Endothelial cell (in vitro differentiated cells): ENCODE data around the gene DDX54. TPM values are rescaled to one million over a fixed set of nuclear protein-coding genes. Genes with fewer than 3 reads are reported as not detected.
"Not testable (repeated sequence)": the region's sequence is repeated elsewhere in the genome, so short reads cannot be mapped to it uniquely, and the experiment has no call there.

Experiments used
- DNase-seq: peaks from one replicate; pipeline ENCODE4 v3.0.0; 2021; ENCODE audit warnings: low spot score
- H3K27ac Mint-ChIP-seq: one replicate; pipeline ENCODE4 v1.8.0; 2021; ENCODE audit warnings: mixed read lengths, inconsistent platforms; ENCODE audit not compliant: unreplicated experiment
- H3K27me3 Mint-ChIP-seq: one replicate; pipeline ENCODE4 v1.8.0; 2021; ENCODE audit warnings: mild to moderate bottlenecking, moderate library complexity, mixed read lengths, inconsistent platforms; ENCODE audit not compliant: unreplicated experiment
- H3K36me3 Mint-ChIP-seq: one replicate; pipeline ENCODE4 v1.8.0; 2021; ENCODE audit warnings: mild to moderate bottlenecking, low read depth, mixed read lengths, inconsistent platforms; ENCODE audit not compliant: unreplicated experiment
- H3K4me1 Mint-ChIP-seq: one replicate; pipeline ENCODE4 v1.8.0; 2021; ENCODE audit warnings: mild to moderate bottlenecking, mixed read lengths, inconsistent platforms; ENCODE audit not compliant: unreplicated experiment
- H3K4me3 Mint-ChIP-seq: one replicate; pipeline ENCODE4 v1.8.0; 2021; ENCODE audit warnings: mild to moderate bottlenecking, mixed read lengths, inconsistent platforms; ENCODE audit not compliant: unreplicated experiment
- H3K9me3 Mint-ChIP-seq: one replicate; pipeline ENCODE4 v1.8.0; 2021; ENCODE audit warnings: mixed read lengths, inconsistent platforms; ENCODE audit not compliant: unreplicated experiment
- total RNA-seq: library from RNA; stranded (reverse); fragmentation: NEBNext Ultra II Directional; extraction: Animal tissue kit (Norgen Biotek cat#: 25700); gene quantifications from one replicate; pipeline ENCODE4 v1.2.1, GENCODE V29; 2021; ENCODE audit not compliant: unreplicated experiment
- TF ChIP-seq, protein P1 (sequence below): fragments of 200-600 bp; sonication (generic); IDR thresholded peaks from one replicate; pipeline ENCODE4 v1.5.0; 2021; ENCODE audit warnings: antibody characterized with exemption; ENCODE audit not compliant: unreplicated experiment

DDX54 gene
- total RNA-seq, 1 donor from 2014 or later = 47.5 TPM

DNA sequence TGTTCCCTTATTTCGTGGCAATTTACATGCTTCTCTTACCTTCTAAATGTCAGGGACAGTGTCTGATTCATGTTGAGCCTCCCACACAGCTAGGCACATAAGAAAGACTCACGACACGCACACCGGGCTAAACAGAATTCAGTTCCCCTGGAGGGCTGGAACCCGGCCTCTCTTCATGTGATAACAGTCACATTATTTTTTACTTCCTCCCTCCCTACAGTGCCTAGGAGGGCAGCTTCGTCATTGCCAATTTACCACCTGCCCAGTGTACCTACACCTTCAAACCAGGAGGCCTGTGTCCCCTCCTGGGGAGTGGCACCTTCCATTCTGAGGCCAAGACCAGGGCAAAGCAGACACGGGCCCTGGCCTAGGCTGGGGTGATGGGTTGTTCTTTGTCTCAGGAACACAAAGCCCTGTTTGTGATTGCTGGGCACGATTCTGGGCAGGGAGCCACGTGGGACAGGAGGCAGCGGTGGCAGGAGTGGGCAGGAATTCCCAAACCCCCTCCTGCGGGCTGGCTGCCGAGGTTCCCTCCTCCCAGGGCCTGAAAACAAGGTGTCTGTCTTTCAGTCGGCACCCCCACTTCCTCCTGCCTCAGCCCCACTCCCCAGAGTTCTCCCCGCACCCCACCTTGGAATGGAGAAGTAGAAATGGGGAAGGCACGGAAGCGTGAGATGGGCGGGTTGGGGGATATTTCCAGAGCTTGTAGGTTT, 42.9 kb downstream of the DDX54 start:
- no peak for DNase-seq
- H3K4me3 Mint-ChIP-seq = no peak overlapping the region
- peaks cover 5% of the 10 kb centered on the region for H3K27me3 Mint-ChIP-seq
- H3K27ac Mint-ChIP-seq = no peak overlapping the region
- H3K36me3 Mint-ChIP-seq = no peaks in the 10 kb centered on the region
- H3K4me1 Mint-ChIP-seq = no peaks in the 10 kb centered on the region
- TF ChIP-seq, protein P1, sequence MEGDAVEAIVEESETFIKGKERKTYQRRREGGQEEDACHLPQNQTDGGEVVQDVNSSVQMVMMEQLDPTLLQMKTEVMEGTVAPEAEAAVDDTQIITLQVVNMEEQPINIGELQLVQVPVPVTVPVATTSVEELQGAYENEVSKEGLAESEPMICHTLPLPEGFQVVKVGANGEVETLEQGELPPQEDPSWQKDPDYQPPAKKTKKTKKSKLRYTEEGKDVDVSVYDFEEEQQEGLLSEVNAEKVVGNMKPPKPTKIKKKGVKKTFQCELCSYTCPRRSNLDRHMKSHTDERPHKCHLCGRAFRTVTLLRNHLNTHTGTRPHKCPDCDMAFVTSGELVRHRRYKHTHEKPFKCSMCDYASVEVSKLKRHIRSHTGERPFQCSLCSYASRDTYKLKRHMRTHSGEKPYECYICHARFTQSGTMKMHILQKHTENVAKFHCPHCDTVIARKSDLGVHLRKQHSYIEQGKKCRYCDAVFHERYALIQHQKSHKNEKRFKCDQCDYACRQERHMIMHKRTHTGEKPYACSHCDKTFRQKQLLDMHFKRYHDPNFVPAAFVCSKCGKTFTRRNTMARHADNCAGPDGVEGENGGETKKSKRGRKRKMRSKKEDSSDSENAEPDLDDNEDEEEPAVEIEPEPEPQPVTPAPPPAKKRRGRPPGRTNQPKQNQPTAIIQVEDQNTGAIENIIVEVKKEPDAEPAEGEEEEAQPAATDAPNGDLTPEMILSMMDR = no peak
- H3K9me3 Mint-ChIP-seq = no peaks in the 10 kb centered on the region

DNA sequence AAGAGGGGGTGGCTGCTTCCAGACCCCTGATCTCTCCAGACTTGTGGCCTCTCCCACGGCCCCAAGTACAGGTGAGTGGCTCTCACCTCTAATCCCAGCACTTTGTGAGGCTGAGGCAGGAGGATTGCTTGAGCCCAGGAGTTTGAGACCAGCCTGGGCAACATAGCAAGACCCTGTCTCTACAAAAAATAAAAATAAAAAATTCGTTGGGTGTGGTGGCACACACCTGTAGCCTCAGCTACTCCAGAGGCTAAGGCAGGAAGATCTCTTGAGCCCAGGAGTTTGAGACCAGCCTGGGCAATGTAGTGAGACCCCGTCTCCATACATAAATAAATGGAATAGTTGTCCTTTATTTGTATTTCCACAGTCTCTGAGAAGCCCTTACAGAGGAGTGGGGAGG, 43.6 kb downstream of the DDX54 start:
- DNase-seq = not testable (repeated sequence)

DNA sequence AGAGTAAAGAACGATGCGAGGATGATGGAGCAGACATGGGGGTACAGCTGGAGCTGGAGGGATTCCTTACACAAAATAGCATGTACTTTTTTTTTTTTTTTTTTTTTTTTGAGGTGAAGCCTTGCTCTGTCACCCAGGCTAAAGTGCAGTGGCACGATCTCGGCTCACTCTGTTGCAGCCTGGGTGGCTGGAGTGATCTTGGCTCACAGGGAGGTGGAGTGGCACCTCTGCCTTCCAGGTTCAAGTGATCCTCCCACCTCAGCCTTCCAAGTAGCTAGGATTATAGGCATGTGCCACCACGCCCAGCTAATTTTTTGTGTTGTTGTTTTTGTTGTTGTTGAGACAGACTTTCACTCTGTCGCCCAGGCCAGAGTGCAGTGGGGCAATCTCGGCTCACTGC, 44.6 kb downstream of the DDX54 start:
- Mint-ChIP-seq H3K4me3 (no peak overlapping the region), H3K4me1 (no peaks in the 10 kb centered on the region), H3K9me3 (no peaks in the 10 kb centered on the region), H3K27me3 (peaks cover 8% of the 10 kb centered on the region), H3K27ac (no peak overlapping the region), H3K36me3 (no peaks in the 10 kb centered on the region)
- TF ChIP-seq, protein P1 = no peak
- DNase-seq = no peak

More for the DNA sequence above, 43.6 kb downstream of the DDX54 start:
- not testable (repeated sequence) for H3K9me3 Mint-ChIP-seq, H3K36me3 Mint-ChIP-seq, H3K27me3 Mint-ChIP-seq, H3K4me3 Mint-ChIP-seq, H3K4me1 Mint-ChIP-seq, H3K27ac Mint-ChIP-seq

DNA sequence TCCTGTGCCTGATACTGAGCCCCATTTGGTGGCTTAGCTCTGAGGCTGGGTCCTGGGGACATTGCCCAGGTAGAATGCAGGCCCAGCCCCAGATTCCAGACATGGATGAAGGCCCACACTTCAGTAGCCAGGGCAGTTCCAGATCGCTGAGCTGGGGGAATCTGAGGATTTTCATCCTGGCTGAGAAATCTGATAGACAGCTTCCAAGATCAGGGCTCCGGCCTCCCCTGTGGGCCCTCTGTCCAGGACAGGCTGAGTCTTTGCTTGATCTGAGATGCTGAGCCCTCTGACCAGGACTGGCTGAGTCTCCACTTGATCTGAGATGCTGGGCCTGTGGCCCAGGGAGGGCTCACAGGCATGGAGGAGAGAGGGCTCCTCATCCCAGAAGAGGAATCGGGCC, 46.5 kb downstream of the DDX54 start:
- Mint-ChIP-seq H3K4me3 (no peak overlapping the region), H3K27me3 (peaks cover 8% of the 10 kb centered on the region), H3K27ac (no peak overlapping the region), H3K36me3 (no peaks in the 10 kb centered on the region), H3K9me3 (no peaks in the 10 kb centered on the region), H3K4me1 (no peaks in the 10 kb centered on the region)
- DNase-seq = no peak
- TF ChIP-seq, protein P1 = no peak

DNA sequence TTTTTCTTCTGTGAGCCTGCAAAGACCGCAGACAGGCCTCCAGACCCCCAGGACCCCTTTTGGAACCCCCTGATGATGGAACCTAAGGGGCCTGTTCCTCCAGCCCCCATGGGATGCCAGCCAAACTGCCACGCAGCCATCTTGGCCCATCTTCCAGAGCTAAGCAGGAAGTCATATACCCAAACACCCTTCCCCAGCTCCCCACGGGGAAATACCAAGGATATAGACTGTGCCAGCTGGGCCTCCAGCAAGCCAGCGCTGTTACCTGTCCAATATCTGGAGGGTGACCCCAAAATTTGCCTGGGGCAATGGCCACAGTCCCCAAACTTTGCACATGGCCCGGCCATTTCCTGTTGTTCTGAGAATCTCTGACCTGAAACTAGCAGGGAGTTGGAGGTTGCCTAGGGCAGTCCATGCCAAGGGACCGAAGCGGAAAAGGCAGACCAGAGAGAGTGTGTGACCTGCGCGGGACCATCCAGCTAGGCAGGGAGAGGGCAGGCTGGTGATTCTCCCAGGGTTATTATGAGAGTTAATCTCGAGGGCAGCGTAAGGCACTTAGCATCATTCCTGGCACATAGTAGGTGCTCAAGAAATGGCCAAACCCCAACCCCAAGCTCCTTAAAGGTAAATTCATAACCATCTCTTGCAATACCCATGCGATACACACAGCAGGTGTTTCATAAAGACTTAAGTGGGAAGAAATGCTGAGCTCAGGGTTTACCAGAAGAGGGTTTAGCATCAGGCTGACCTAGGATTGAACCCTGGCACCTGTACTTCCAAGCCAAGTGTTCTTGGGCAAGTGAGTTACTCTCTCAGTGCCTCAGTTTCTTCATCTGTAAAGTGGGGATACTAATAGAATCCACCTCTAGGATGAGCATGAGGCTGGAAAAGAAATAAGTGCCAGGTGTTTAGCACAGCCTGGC, 47.2 kb downstream of the DDX54 start:
- H3K9me3 Mint-ChIP-seq = no peaks in the 10 kb centered on the region
- TF ChIP-seq, protein P1 = no peak
- H3K27me3 Mint-ChIP-seq = peaks cover 9% of the 10 kb centered on the region
- H3K36me3 Mint-ChIP-seq = no peaks in the 10 kb centered on the region
- H3K27ac Mint-ChIP-seq = no peak overlapping the region
- no peak for DNase-seq
- H3K4me3 Mint-ChIP-seq = no peak overlapping the region
- H3K4me1 Mint-ChIP-seq = no peaks in the 10 kb centered on the region
